HCT116 (cell line): ENCODE results near the gene PIK3IP1. TPM values are rescaled to one million over a fixed set of nuclear protein-coding genes. Genes with fewer than 3 reads are reported as not detected.

ENCODE experiments used
- ATAC-seq: fragments of 200-7000 bp; cut with Tn5 transposase; 2 replicates; pipeline ENCODE4 v1.9.1; 2020; ENCODE audit warnings: mild to moderate bottlenecking, moderate library complexity
- BruUV-seq: library from RNA; stranded (reverse); fragments of 400-500 nt; replicated peaks from 2 replicates; lab custom pipeline; 2021; lab: Mats Ljungman, UMichigan
- CTCF ChIA-PET: fragments of 300-600 bp; sonication (Branson Sonifier 250); formaldehyde crosslinking; loops from one replicate; lab custom pipeline; 2021; ENCODE audit warnings: antibody characterized with exemption; lab: Charles Lee
- POLR2A ChIA-PET: fragments of 300-600, 350-600 bp; sonication (Branson Sonifier 250); formaldehyde crosslinking; loops from one replicate; lab custom pipeline; 2021; ENCODE audit warnings: antibody characterized with exemption; lab: Charles Lee
- RAD21 ChIA-PET, 2 experiments: fragments of 300-600 bp; sonication (Branson Sonifier 250); formaldehyde crosslinking; loops; one replicate each; lab custom pipeline; 2023; ENCODE audit warnings: low total read pairs in 2 of 2; ENCODE audit not compliant: uncharacterized antibody in 2 of 2, unreplicated experiment in 2 of 2, low non-redundant PET in 1 of 2; lab: Charles Lee
- DNase-seq: peaks from one replicate; pipeline ENCODE4 v3.0.0-alpha.2; 2010; ENCODE audit warnings: low read depth, low spot score
- H2AFZ ChIP-seq: fragments of 200-600 bp; shearing (Covaris generic), sonication (generic); 2 replicates; pipeline ENCODE4 v1.6.1; 2017; ENCODE audit warnings: low read depth, mixed run types, mixed read lengths, antibody characterized with exemption, low read length; ENCODE audit not compliant: poor library complexity, severe bottlenecking
- H3K27ac ChIP-seq: 2 replicates; pipeline ENCODE4 v1.5.1; 2012; ENCODE audit warnings: low read depth, low read length
- H3K27me3 ChIP-seq: fragments of 200-600 bp; sonication (generic); 2 replicates; pipeline ENCODE4 v1.6.1; 2016; ENCODE audit warnings: mixed run types, low read length, mixed read lengths; ENCODE audit not compliant: insufficient read depth
- H3K36me3 ChIP-seq, 2 experiments: fragments of 200-500 bp in 1 of 2; fragments of 200-600 bp in 1 of 2; sonication (Bioruptor generic) in 1 of 2; sonication (generic) in 1 of 2; 2 replicates each; pipeline versions ENCODE4 v1.5.1 to v1.6.1; 2014 to 2016; ENCODE audit warnings: low read length in 2 of 2, inconsistent platforms in 1 of 2, mixed read lengths in 1 of 2, mixed run types in 1 of 2; ENCODE audit not compliant: insufficient read depth in 2 of 2, control insufficient read depth in 1 of 2
- H3K4me1 ChIP-seq, 2 experiments: fragments of 200-600 bp in 1 of 2; sonication (generic) in 1 of 2; 2 replicates each; pipeline versions ENCODE4 v1.5.1 to v1.6.1; 2012 to 2017; ENCODE audit warnings: low read length in 2 of 2, inconsistent platforms in 1 of 2, mild to moderate bottlenecking in 1 of 2, mixed read lengths in 1 of 2, mixed run types in 1 of 2, moderate library complexity in 1 of 2; ENCODE audit not compliant: insufficient read depth in 2 of 2, control insufficient read depth in 1 of 2
- H3K4me2 ChIP-seq: fragments of 200-600 bp; sonication (generic); 2 replicates; pipeline ENCODE4 v1.6.1; 2017; ENCODE audit warnings: mixed run types, low read length, mixed read lengths
- H3K4me3 ChIP-seq, 2 experiments: fragments of 200-600 bp in 1 of 2; sonication (generic) in 1 of 2; replicated peaks in 1 of 2; 2 replicates each; pipeline ENCODE4 v1.5.1; 2011 to 2016; ENCODE audit warnings: low read length in 2 of 2, control low read depth in 1 of 2, low read depth in 1 of 2, mild to moderate bottlenecking in 1 of 2, mixed read lengths in 1 of 2, mixed run types in 1 of 2
- H3K79me2 ChIP-seq: fragments of 200-600 bp; sonication (generic); 2 replicates; pipeline ENCODE4 v1.6.1; 2017; ENCODE audit warnings: mild to moderate bottlenecking, mixed run types, low read length, moderate library complexity, mixed read lengths; ENCODE audit not compliant: insufficient read depth
- H3K9ac ChIP-seq: fragments of 200-600 bp; sonication (generic); 2 replicates; pipeline ENCODE4 v1.6.1; 2016; ENCODE audit warnings: low read length, mixed read lengths
- H3K9me2 ChIP-seq: fragments of 200-600 bp; sonication (generic), shearing (Covaris generic); 2 replicates; pipeline ENCODE4 v1.6.1; 2017; ENCODE audit warnings: mixed run types, mild to moderate bottlenecking, moderate library complexity; ENCODE audit not compliant: insufficient read depth
- H3K9me3 ChIP-seq, 2 experiments: fragments of 200-500 bp in 1 of 2; fragments of 200-600 bp in 1 of 2; sonication (Bioruptor generic) in 1 of 2; sonication (generic) in 1 of 2; 2 replicates each; pipeline ENCODE4 v1.6.1; 2014 to 2017; ENCODE audit warnings: low read length in 2 of 2, mixed read lengths in 2 of 2, inconsistent platforms in 1 of 2, low read depth in 1 of 2, mild to moderate bottlenecking in 1 of 2, mixed run types in 1 of 2, moderate library complexity in 1 of 2; ENCODE audit not compliant: control insufficient read depth in 1 of 2, insufficient read depth in 1 of 2
- H4K20me1 ChIP-seq: fragments of 200-600 bp; sonication (generic), shearing (Covaris generic); 2 replicates; pipeline ENCODE4 v1.6.1; 2017; ENCODE audit warnings: mixed run types, mild to moderate bottlenecking, moderate library complexity; ENCODE audit not compliant: insufficient read depth
- CBX3 ChIP-seq: IDR thresholded peaks from 2 replicates; pipeline ENCODE4 v1.6.1; 2012; ENCODE audit warnings: low read depth
- CEBPB ChIP-seq: IDR thresholded peaks from 2 replicates; pipeline ENCODE4 v1.6.1; 2012; ENCODE audit warnings: low read depth
- EGR1 ChIP-seq: IDR thresholded peaks from 2 replicates; pipeline ENCODE4 v1.6.1; 2012; ENCODE audit warnings: low read depth
- ELF1 ChIP-seq: IDR thresholded peaks from 2 replicates; pipeline ENCODE4 v1.6.1; 2012; ENCODE audit warnings: low read depth, borderline replicate concordance
- EZH2 ChIP-seq: fragments of 200-600 bp; sonication (generic); IDR thresholded peaks from 2 replicates; pipeline ENCODE4 v1.6.1; 2017; ENCODE audit warnings: antibody characterized with exemption, mixed run types
- FOSL1 ChIP-seq: IDR thresholded peaks from 2 replicates; pipeline ENCODE4 v1.6.1; 2012; ENCODE audit warnings: low read depth
- JUND ChIP-seq: IDR thresholded peaks from 2 replicates; pipeline ENCODE4 v1.6.1; 2012
- POLR2A ChIP-seq: IDR thresholded peaks from 2 replicates; pipeline ENCODE4 v1.7.0; 2011; ENCODE audit warnings: borderline replicate concordance; ENCODE audit not compliant: insufficient read depth, insufficient read length; ENCODE audit errors: extremely low read depth
- REST ChIP-seq: IDR thresholded peaks from 2 replicates; pipeline ENCODE4 v1.6.1; 2012; ENCODE audit warnings: low read depth
- SP1 ChIP-seq: IDR thresholded peaks from 2 replicates; pipeline ENCODE4 v1.6.1; 2012; ENCODE audit warnings: low read depth
- SRF ChIP-seq: IDR thresholded peaks from 2 replicates; pipeline ENCODE4 v1.6.1; 2012; ENCODE audit warnings: low read depth
- TCF7L2 ChIP-seq: IDR thresholded peaks from 2 replicates; pipeline ENCODE4 v1.7.0; 2011; ENCODE audit warnings: borderline replicate concordance, inconsistent platforms; ENCODE audit not compliant: insufficient read depth, insufficient read length; ENCODE audit errors: extremely low read depth
- ZFX ChIP-seq: fragments of 450-650 bp; IDR thresholded peaks from 2 replicates; pipeline ENCODE4 v1.6.1; 2017
- ZNF274 ChIP-seq: fragments of 200-500 bp; sonication (Bioruptor generic); IDR thresholded peaks from 2 replicates; pipeline ENCODE4 v1.6.1; 2014; ENCODE audit warnings: mild to moderate bottlenecking, low read depth, low read length, inconsistent platforms
- intact Hi-C: fragments of 100-400 bp; cut with micrococcal nuclease; formaldehyde crosslinking; loops from 2 replicates; pipeline ENCODE4 v1.10.0; 2022
- total RNA-seq: library from RNA; stranded (reverse); gene quantifications from one replicate; pipeline ENCODE4 v1.2.1, GENCODE V29; 2021; ENCODE audit not compliant: unreplicated experiment
- TF ChIP-seq, protein P1 (sequence below): IDR thresholded peaks from 2 replicates; pipeline ENCODE4 v1.6.1; 2012
- TF ChIP-seq, protein P2 (sequence below): IDR thresholded peaks from 2 replicates; pipeline ENCODE4 v1.6.1; 2012
- TF ChIP-seq, protein P3 (sequence below), 3 experiments: fragments of 200-600 bp in 1 of 3; sonication (generic) in 1 of 3; IDR thresholded peaks in 2 of 3; conservative IDR thresholded peaks in 1 of 3; 2 replicates each; pipeline ENCODE4 v1.5.1; 2012 to 2017; ENCODE audit warnings: low read depth in 2 of 3, low read length in 2 of 3, antibody characterized with exemption in 1 of 3, borderline replicate concordance in 1 of 3, control low read depth in 1 of 3, mild to moderate bottlenecking in 1 of 3, mixed read lengths in 1 of 3, mixed run types in 1 of 3, moderate library complexity in 1 of 3; ENCODE audit not compliant: insufficient read depth in 1 of 3

PIK3IP1 gene
- total RNA-seq, 1 experiment from 2014 or later: 1.6 TPM

GRCh38 chr22:31235081-31235480 lies 57.2 kb downstream of the PIK3IP1 start:
- intact Hi-C loops: no loop called here
- H3K27ac ChIP-seq: no peak overlapping the region
- H3K4me3 ChIP-seq: no peak overlapping the region
- POLR2A ChIA-PET: no interaction called here
- peaks cover 0 to 18% of the 10 kb centered on the region in 2 experiments; a peak in 2 of 4 replicates for H3K4me1 ChIP-seq
- no peaks in the 10 kb centered on the region for H3K27me3 ChIP-seq
- no peaks in the 10 kb centered on the region for H3K9me3 ChIP-seq
- CTCF ChIA-PET: no interaction called here
- H4K20me1 ChIP-seq: no peaks in the 10 kb centered on the region
- no peaks in the 10 kb centered on the region for H3K36me3 ChIP-seq
- no peak for DNase-seq
- H3K9ac ChIP-seq: no peak overlapping the region
- H3K4me2 ChIP-seq: no peak overlapping the region
- TF ChIP-seq, protein P1, sequence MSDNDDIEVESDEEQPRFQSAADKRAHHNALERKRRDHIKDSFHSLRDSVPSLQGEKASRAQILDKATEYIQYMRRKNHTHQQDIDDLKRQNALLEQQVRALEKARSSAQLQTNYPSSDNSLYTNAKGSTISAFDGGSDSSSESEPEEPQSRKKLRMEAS: no peak
- TF ChIP-seq EZH2: no peak
- no peak for TF ChIP-seq TCF7L2
- no peak for TF ChIP-seq ZNF274
- TF ChIP-seq ZFX: no peak
- TF ChIP-seq EGR1: no peak
- TF ChIP-seq FOSL1: no peak
- H3K9me2 ChIP-seq: no peaks in the 10 kb centered on the region
- no TSS peak for BruUV-seq
- H3K79me2 ChIP-seq: peaks cover 19% of the 10 kb centered on the region
- no peak for ATAC-seq
- H2AFZ ChIP-seq: no peak overlapping the region
- RAD21 ChIA-PET: no interaction called here

DNA sequence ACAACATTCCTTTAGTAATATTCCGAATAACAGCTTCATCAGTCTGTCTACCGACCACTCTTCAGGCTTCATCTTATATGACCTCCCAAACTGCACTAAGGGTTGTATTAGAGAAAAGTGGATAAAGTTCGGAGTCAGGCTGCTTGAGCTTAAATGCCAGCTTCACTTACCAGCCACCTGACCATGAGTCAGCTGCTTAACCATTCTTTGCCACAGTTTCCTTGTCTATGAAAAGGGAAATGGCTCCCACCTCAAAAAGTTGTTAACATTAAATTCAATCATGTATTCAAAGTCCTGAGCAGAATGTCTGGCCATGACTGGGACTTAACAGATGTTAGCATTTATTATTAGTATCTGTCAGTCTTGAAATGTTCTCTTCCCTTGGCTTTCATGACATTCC lies 59.3 kb downstream of the PIK3IP1 start:
- no peak overlapping the region for H3K4me2 ChIP-seq
- POLR2A ChIA-PET: interaction anchor here (1.1 kb wide), 1 partner anchor 23 kb away, joined by 3 read pairs; no protein-coding TSS in a partner anchor
- no TSS peak for BruUV-seq
- TF ChIP-seq SP1: no peak
- TF ChIP-seq CEBPB: no peak
- TF ChIP-seq SRF: no peak
- TF ChIP-seq CBX3: no peak
- no peak for TF ChIP-seq ELF1
- TF ChIP-seq, protein P2, sequence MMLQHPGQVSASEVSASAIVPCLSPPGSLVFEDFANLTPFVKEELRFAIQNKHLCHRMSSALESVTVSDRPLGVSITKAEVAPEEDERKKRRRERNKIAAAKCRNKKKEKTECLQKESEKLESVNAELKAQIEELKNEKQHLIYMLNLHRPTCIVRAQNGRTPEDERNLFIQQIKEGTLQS: no peak
- no peak for TF ChIP-seq EGR1
- TF ChIP-seq FOSL1: no peak
- TF ChIP-seq ZNF274: no peak
- TF ChIP-seq REST: no peak
- TF ChIP-seq POLR2A: no peak
- TF ChIP-seq, protein P3, sequence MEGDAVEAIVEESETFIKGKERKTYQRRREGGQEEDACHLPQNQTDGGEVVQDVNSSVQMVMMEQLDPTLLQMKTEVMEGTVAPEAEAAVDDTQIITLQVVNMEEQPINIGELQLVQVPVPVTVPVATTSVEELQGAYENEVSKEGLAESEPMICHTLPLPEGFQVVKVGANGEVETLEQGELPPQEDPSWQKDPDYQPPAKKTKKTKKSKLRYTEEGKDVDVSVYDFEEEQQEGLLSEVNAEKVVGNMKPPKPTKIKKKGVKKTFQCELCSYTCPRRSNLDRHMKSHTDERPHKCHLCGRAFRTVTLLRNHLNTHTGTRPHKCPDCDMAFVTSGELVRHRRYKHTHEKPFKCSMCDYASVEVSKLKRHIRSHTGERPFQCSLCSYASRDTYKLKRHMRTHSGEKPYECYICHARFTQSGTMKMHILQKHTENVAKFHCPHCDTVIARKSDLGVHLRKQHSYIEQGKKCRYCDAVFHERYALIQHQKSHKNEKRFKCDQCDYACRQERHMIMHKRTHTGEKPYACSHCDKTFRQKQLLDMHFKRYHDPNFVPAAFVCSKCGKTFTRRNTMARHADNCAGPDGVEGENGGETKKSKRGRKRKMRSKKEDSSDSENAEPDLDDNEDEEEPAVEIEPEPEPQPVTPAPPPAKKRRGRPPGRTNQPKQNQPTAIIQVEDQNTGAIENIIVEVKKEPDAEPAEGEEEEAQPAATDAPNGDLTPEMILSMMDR (IDR thresholded peaks at IDR 0.05 in 2 of 3, conservative IDR thresholded peaks at IDR 0.05 in 1 of 3; ENCODE audit: borderline replicate concordance in 1 of 3, insufficient read depth in 1 of 3, low read depth in 2 of 3, low read length in 2 of 3): no peak
- TF ChIP-seq JUND: no peak
- TF ChIP-seq ZFX: no peak

More for the DNA sequence above, 59.3 kb downstream of the PIK3IP1 start:
- no peak for ATAC-seq
- ChIA-PET RAD21 (no interaction called here), CTCF (interaction anchor here (0.9 to 1.1 kb wide), 3 partner anchors 21 to 144 kb away, joined by 3 to 4 read pairs (median 4); partner anchors contain the start of gene LIMK2)
- Histone ChIP-seq H3K4me1 (peaks cover 0 to 6% of the 10 kb centered on the region in 2 experiments; a peak in 2 of 4 replicates), H4K20me1 (no peaks in the 10 kb centered on the region), H3K4me3 (no peak overlapping the region), H3K36me3 (no peaks in the 10 kb centered on the region), H2AFZ (no peak overlapping the region), H3K27me3 (no peaks in the 10 kb centered on the region), H3K9me2 (no peaks in the 10 kb centered on the region), H3K27ac (no peak overlapping the region), H3K9ac (no peak overlapping the region), H3K79me2 (peaks cover 15% of the 10 kb centered on the region), H3K9me3 (no peaks in the 10 kb centered on the region)
- intact Hi-C loops: loop anchor here (5.0 kb wide), 1 partner anchor 146 kb away; no protein-coding TSS in a partner anchor
- DNase-seq: no peak
